Endodermal cell (in vitro differentiated cells): ENCODE results near the gene LRP6. TPM values are rescaled to one million over a fixed set of nuclear protein-coding genes. Genes with fewer than 3 reads are reported as not detected.
A peak's percentile ranks its signal among the peaks of the same experiment; 100 is the strongest.

Experiments
- DNase-seq: peaks from one replicate; pipeline ENCODE4 v3.0.0-alpha.2; 2017
- H3K27ac ChIP-seq: 2 replicates; pipeline ENCODE4 v1.5.1; 2013; ENCODE audit warnings: mild to moderate bottlenecking, low read depth, low read length, moderate library complexity
- H3K27me3 ChIP-seq: 2 replicates; pipeline ENCODE4 v1.6.1; 2013; ENCODE audit warnings: mild to moderate bottlenecking, low read length, moderate library complexity; ENCODE audit not compliant: insufficient read depth, control insufficient read depth, poor library complexity, severe bottlenecking
- H3K36me3 ChIP-seq: 2 replicates; pipeline ENCODE4 v1.7.0; 2013; ENCODE audit warnings: mild to moderate bottlenecking, low read length, moderate library complexity; ENCODE audit not compliant: control insufficient read depth, insufficient read depth
- H3K4me1 ChIP-seq: one replicate; pipeline ENCODE4 v1.7.0; 2013; ENCODE audit warnings: low read length; ENCODE audit not compliant: control insufficient read depth, insufficient read depth
- H3K4me3 ChIP-seq: 2 replicates; pipeline ENCODE4 v1.5.1; 2013; ENCODE audit warnings: mild to moderate bottlenecking, low read length, moderate library complexity
- H3K9ac ChIP-seq: 2 replicates; pipeline ENCODE4 v1.6.1; 2013; ENCODE audit warnings: mild to moderate bottlenecking, low read length, moderate library complexity; ENCODE audit not compliant: poor library complexity, severe bottlenecking; ENCODE audit errors: extremely low read depth
- H3K9me3 ChIP-seq: 2 replicates; pipeline ENCODE4 v1.6.1; 2013; ENCODE audit warnings: mild to moderate bottlenecking, low read length, moderate library complexity; ENCODE audit not compliant: control insufficient read depth
- H3K27ac Mint-ChIP-seq: 2 replicates; pipeline ENCODE4 v1.8.0; 2020; ENCODE audit warnings: mixed read lengths
- H3K27me3 Mint-ChIP-seq: 2 replicates; pipeline ENCODE4 v1.8.0; 2021; ENCODE audit warnings: mild to moderate bottlenecking, mixed read lengths; ENCODE audit not compliant: insufficient read depth
- H3K36me3 Mint-ChIP-seq: 2 replicates; pipeline ENCODE4 v1.8.0; 2020; ENCODE audit warnings: low read depth, mixed read lengths
- H3K4me1 Mint-ChIP-seq: 2 replicates; pipeline ENCODE4 v1.8.0; 2020; ENCODE audit warnings: mixed read lengths
- H3K4me3 Mint-ChIP-seq: 2 replicates; pipeline ENCODE4 v1.8.0; 2020; ENCODE audit warnings: mild to moderate bottlenecking, moderate library complexity, mixed read lengths
- H3K9me3 Mint-ChIP-seq: 2 replicates; pipeline ENCODE4 v1.8.0; 2020; ENCODE audit warnings: mild to moderate bottlenecking, mixed read lengths
- WGBS, 2 experiments: methylation state at CpG; one replicate each; pipeline versions ENCODE4 v1.1.5 to v1.1.7; 2013; ENCODE audit warnings: missing lambda C conversion rate in 2 of 2, mixed read lengths in 1 of 2; ENCODE audit not compliant: insufficient coverage in 1 of 2, insufficient read length in 1 of 2; 5-methylcytosine and 5-hydroxymethylcytosine counted together
- total RNA-seq, 2 donors: library from RNA; stranded (reverse); fragmentation: NEBNext Ultra II Directional in 1 of 2; extraction: Animal tissue kit (Norgen Biotek cat#: 25700) in 1 of 2; gene quantifications; 2 replicates in 1 of 2; 3 replicates in 1 of 2; pipeline ENCODE4 v1.2.1, GENCODE V29; 2021
- TF ChIP-seq, protein P1 (sequence below): fragments of 200-600 bp; sonication (generic); conservative IDR thresholded peaks from 2 replicates; pipeline ENCODE4 v1.5.0; 2021; ENCODE audit warnings: antibody characterized with exemption, mild to moderate bottlenecking

Gene LRP6
- total RNA-seq, 2 donors from 2014 or later, result 109 to 182 TPM

DNA sequence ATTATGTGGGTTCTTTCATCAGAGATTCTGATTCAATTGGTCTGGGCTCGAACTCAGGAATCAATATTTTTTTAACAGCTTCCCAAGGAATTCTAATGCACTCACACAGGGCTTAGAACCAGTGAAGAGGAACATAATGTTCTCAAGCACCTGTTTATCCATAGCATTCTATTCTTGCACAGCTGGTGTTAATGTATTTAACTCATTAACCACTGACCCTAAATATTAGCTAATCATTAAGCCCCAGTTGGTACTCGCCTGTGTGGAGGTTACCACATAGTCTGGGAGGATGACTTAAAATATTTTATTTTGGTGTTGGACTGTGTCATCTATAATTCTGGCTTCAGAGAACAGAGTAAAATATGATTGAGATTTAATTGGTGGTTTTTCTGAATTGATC, 45.3 kb downstream of the LRP6 start:
- H3K27ac Mint-ChIP-seq, result peak overlapping the region; percentile 44
- H3K27ac ChIP-seq, result no peak overlapping the region
- H3K9ac ChIP-seq, result no peak overlapping the region
- peaks cover 7% of the 10 kb centered on the region for H3K9me3 ChIP-seq
- TF ChIP-seq, protein P1, sequence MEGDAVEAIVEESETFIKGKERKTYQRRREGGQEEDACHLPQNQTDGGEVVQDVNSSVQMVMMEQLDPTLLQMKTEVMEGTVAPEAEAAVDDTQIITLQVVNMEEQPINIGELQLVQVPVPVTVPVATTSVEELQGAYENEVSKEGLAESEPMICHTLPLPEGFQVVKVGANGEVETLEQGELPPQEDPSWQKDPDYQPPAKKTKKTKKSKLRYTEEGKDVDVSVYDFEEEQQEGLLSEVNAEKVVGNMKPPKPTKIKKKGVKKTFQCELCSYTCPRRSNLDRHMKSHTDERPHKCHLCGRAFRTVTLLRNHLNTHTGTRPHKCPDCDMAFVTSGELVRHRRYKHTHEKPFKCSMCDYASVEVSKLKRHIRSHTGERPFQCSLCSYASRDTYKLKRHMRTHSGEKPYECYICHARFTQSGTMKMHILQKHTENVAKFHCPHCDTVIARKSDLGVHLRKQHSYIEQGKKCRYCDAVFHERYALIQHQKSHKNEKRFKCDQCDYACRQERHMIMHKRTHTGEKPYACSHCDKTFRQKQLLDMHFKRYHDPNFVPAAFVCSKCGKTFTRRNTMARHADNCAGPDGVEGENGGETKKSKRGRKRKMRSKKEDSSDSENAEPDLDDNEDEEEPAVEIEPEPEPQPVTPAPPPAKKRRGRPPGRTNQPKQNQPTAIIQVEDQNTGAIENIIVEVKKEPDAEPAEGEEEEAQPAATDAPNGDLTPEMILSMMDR, result no peak
- no peak overlapping the region for H3K4me3 Mint-ChIP-seq
- H3K27me3 Mint-ChIP-seq, result no peaks in the 10 kb centered on the region
- no peak for DNase-seq
- H3K4me1 ChIP-seq, result peaks cover 5% of the 10 kb centered on the region
- H3K9me3 Mint-ChIP-seq, result peaks cover 5% of the 10 kb centered on the region
- no peaks in the 10 kb centered on the region for H3K27me3 ChIP-seq
- no peak overlapping the region for H3K4me3 ChIP-seq
- no peaks in the 10 kb centered on the region for H3K36me3 ChIP-seq
- 82 to 100% methylated on average over 2 of the region's 2 CpGs for WGBS, 2 experiments
- peaks cover 61% of the 10 kb centered on the region for H3K4me1 Mint-ChIP-seq
- H3K36me3 Mint-ChIP-seq, result peaks cover 17% of the 10 kb centered on the region

DNA sequence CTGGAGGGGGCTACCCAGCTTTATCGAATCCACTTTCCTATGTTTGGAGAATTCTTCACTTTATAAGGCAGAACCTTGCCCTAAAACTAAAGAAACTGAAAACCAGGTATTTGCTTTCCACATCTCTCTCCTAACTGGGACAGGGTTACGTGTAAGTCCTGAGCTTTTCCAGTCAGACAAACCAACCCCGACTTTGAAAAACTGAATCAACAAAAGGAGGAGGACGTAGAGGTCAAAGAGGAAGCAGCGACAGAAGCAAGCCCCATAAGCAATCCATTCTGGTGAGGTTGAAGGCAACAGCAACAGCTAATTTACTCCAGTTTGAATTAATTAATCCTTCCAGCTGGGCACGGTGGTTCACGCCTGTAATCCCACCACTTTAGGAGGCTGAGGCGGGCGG, 47.2 kb downstream of the LRP6 start:
- Histone ChIP-seq H3K9me3 (no peaks in the 10 kb centered on the region), H3K9ac (no peak overlapping the region), H3K4me1 (peaks cover 11% of the 10 kb centered on the region), H3K4me3 (no peak overlapping the region), H3K27ac (no peak overlapping the region), H3K27me3 (no peaks in the 10 kb centered on the region), H3K36me3 (no peaks in the 10 kb centered on the region)
- peak overlapping the region; percentile 8 for H3K27ac Mint-ChIP-seq
- H3K27me3 Mint-ChIP-seq, result no peaks in the 10 kb centered on the region
- H3K9me3 Mint-ChIP-seq, result peaks cover 2% of the 10 kb centered on the region
- H3K36me3 Mint-ChIP-seq, result peaks cover 11% of the 10 kb centered on the region
- WGBS, 2 experiments, result 91 to 92% methylated on average over 8 to 9 of the region's 9 CpGs
- DNase-seq, result no peak
- H3K4me3 Mint-ChIP-seq, result no peak overlapping the region
- TF ChIP-seq, protein P1, result no peak
- peaks cover 61% of the 10 kb centered on the region for H3K4me1 Mint-ChIP-seq

DNA sequence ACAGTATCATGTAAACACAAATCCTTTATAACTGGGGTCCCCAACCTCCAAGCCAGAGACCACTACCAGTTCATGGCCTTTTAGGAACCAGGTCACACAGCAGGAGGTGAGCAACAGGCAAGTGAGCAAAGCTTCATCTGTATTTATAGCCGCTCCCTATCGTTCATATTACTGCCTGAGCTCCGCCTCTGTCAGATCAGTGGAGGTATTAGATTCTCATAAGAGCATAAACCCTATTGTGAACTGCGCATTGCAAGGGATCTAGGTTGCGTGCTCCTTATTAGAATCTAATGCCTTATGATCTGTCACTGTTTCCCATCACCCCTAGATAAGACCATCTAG, 49.9 kb downstream of the LRP6 start:
- Histone ChIP-seq H3K4me3 (no peak overlapping the region), H3K4me1 (peaks cover 18% of the 10 kb centered on the region), H3K27ac (no peak overlapping the region), H3K9me3 (no peaks in the 10 kb centered on the region), H3K9ac (no peak overlapping the region), H3K27me3 (no peaks in the 10 kb centered on the region), H3K36me3 (no peaks in the 10 kb centered on the region)
- Mint-ChIP-seq H3K4me1 (peaks cover 71% of the 10 kb centered on the region), H3K27ac (peak overlapping the region; percentile 66), H3K9me3 (peaks cover 2% of the 10 kb centered on the region), H3K4me3 (no peak overlapping the region), H3K27me3 (no peaks in the 10 kb centered on the region), H3K36me3 (peaks cover 11% of the 10 kb centered on the region)
- no peak for DNase-seq
- TF ChIP-seq, protein P1, result no peak
- WGBS, 2 experiments, result 95 to 96% methylated on average over 4 to 5 of the region's 5 CpGs
